Esophagus muscularis mucosa (tissue), 4 donors: ENCODE results near the gene PEX11G.

Experiments used
- EP300 ChIP-seq: sonication (generic); formaldehyde crosslinking; IDR thresholded peaks from one replicate; pipeline ENCODE4 v1.6.1; 2017; ENCODE audit warnings: antibody characterized with exemption
- POLR2AphosphoS5 ChIP-seq, 2 donors: sonication (generic); formaldehyde crosslinking; IDR thresholded peaks; one replicate each; pipeline ENCODE4 v1.6.1; 2017; ENCODE audit warnings: antibody characterized with exemption in 2 of 2
- TF ChIP-seq, protein P1 (sequence below), 3 experiments: fragments of 200-600 bp in 2 of 3; fragments of 450-650 bp in 1 of 3; sonication (generic) in 2 of 3; IDR thresholded peaks; one replicate each; pipeline ENCODE4 v1.5.1; 2017 to 2019; ENCODE audit warnings: antibody characterized with exemption in 3 of 3, mild to moderate bottlenecking in 2 of 3, moderate library complexity in 1 of 3

DNA sequence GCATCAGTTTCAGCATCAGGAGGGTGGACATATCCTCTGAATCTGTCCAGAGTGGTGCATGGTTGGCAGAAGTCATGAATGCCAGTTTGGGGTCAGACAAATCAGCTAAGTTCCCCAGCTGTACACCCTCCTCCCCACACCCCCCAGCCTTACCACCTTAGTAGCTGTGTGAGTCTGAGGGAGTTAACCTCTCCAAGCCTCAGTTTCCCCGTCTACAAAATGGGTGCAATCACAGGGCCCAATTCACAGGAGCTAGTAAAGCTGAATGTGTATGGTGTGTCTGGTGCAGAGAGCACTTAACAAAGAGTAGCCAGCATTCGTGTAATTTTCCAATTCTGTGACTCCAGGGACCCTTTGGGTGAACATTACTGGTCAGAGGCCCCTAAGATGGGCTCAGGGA lies 13.7 kb upstream of the PEX11G start:
- no peak for TF ChIP-seq POLR2AphosphoS5 (IDR thresholded peaks at IDR 0.05)
- TF ChIP-seq, protein P1, sequence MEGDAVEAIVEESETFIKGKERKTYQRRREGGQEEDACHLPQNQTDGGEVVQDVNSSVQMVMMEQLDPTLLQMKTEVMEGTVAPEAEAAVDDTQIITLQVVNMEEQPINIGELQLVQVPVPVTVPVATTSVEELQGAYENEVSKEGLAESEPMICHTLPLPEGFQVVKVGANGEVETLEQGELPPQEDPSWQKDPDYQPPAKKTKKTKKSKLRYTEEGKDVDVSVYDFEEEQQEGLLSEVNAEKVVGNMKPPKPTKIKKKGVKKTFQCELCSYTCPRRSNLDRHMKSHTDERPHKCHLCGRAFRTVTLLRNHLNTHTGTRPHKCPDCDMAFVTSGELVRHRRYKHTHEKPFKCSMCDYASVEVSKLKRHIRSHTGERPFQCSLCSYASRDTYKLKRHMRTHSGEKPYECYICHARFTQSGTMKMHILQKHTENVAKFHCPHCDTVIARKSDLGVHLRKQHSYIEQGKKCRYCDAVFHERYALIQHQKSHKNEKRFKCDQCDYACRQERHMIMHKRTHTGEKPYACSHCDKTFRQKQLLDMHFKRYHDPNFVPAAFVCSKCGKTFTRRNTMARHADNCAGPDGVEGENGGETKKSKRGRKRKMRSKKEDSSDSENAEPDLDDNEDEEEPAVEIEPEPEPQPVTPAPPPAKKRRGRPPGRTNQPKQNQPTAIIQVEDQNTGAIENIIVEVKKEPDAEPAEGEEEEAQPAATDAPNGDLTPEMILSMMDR (IDR thresholded peaks at IDR 0.05) = no peak
- TF ChIP-seq EP300 = no peak
